ENCODE measurements around the gene HBP1. TPM values are rescaled to one million over a fixed set of nuclear protein-coding genes. Genes with fewer than 3 reads are reported as not detected.
"Not testable (repeated sequence)": the region's sequence is repeated elsewhere in the genome, so short reads cannot be mapped to it uniquely, and the experiment has no call there.

HBP1 gene
- total RNA-seq, 1 experiment from 2014 or later, result 52.7 TPM

- no peak for DNase-seq (ENCODE audit: low spot score)
These were observed 12.4 kb downstream of the HBP1 start for GRCh38 chr7:107181172-107181571.

- no peak for DNase-seq (ENCODE audit: low spot score)
These were observed 16.9 kb downstream of the HBP1 start for GRCh38 chr7:107185716-107186115.

DNA sequence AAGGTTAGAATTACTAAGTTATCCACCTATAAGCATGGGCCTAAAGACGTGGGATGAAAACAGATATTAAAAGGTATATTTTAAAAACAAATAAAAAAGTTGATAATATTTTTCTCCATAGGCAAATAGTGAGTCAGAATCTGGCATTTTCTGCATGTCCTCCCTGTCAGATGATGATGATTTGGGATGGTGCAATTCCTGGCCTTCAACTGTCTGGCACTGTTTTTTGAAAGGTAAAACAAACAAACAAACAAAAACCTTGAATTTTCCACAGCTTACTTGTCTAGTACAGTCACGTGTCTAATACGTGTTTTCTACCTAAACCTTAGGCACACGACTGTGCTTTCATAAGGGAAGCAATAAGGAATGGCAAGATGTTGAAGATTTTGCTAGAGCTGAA, 17.4 kb downstream of the HBP1 start:
- no peak for DNase-seq (ENCODE audit: low spot score)

- DNase-seq (ENCODE audit: low spot score), result no peak
These were observed 19.0 kb downstream of the HBP1 start for GRCh38 chr7:107187774-107188173.

- DNase-seq (ENCODE audit: low spot score), result no peak
These were observed 21.3 kb downstream of the HBP1 start for GRCh38 chr7:107190090-107190489.

GRCh38 chr7:107194052-107194451, 25.2 kb downstream of the HBP1 start:
- no peak for DNase-seq (ENCODE audit: low spot score)

DNA sequence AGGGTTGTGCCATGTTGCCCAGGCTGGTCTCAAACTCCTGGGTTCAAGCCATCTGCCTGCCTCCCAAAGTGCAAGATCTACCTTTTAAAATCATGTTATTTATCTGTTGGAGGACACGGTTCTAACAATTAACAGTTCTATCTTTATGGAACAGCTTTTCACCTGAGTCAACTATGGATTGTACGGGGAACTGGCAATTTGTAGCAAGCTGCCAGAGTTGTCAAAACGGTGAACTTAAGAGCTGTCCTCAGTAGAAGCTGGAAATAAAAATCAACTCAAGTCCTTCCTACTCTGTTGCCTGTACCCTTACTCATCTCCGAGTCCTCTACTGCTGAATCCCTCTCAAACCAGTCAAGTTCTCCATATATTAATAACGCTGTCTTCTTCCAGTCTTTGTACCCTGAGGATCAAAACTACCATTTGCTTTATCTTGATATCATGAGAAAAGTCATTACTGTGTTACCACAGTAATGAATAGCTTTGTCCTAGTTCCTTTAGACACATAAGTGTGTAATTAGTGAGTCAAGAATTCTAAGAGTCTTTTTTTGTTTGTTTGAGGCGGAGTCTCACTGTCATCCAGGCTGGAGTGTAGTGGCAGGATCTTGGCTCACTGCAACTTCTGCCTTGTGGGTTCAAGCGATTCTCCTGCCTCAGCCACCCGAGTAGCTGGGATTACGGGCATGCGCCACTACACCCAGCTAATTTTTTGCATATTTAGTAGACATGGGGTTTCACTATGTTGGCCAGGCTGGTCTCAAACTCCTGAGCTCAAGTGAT, 28.2 kb downstream of the HBP1 start:
- no peak for DNase-seq (ENCODE audit: low spot score)

GRCh38 chr7:107201795-107202450, 33.1 kb downstream of the HBP1 start:
- peak; percentile 38 for DNase-seq (ENCODE audit: low spot score)

- no peak for DNase-seq (ENCODE audit: low spot score)
These were observed 34.8 kb downstream of the HBP1 start for GRCh38 chr7:107203607-107204006.

- no peak for DNase-seq (ENCODE audit: low spot score)
These were observed 37.3 kb downstream of the HBP1 start for GRCh38 chr7:107206136-107206535.

DNA sequence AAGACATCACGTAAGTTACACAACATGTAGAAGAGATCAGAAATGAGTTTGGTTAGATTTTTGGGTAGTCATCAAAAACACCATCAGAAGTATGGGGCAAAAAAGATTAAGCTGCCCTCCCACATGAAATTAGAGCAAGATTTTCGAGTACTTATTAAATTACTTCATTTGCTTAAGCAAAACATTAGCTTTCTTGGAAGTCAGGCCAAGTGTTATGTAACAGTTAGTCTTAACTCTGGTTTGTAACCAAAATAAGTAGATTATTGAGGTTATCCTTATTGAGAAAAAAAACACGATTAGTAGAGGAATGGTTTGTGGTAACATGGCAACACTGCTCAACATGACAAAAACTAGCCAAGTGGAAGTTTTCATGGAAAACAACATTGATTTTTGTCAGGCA, 37.9 kb downstream of the HBP1 start:
- DNase-seq (ENCODE audit: low spot score), result no peak

GRCh38 chr7:107207459-107207858, 38.7 kb downstream of the HBP1 start:
- no peak for DNase-seq (ENCODE audit: low spot score)

DNA sequence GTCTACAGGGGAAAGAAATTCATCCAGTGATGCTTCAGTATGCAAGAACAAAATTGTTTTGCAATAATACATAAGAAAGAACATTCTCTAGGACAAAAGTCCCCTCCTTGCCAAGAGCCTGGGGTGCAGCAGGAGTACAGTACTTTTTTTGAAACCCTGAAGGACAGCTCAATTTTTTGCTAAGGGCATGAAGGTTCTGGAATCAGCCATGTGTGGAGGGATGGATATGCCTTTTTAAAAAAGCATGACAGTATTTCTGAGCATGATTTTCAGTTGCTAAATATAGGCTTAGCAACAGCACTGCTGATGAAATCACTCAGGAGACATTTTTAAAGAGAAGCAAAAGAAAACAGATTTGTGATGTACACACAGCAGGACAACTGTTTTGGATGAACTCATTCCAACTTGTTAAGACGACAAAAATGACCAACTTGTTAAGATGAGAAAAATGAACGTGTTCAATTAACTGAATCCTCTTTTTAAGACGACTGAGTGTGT, 39.3 kb downstream of the HBP1 start:
- DNase-seq (ENCODE audit: low spot score), result no peak

DNA sequence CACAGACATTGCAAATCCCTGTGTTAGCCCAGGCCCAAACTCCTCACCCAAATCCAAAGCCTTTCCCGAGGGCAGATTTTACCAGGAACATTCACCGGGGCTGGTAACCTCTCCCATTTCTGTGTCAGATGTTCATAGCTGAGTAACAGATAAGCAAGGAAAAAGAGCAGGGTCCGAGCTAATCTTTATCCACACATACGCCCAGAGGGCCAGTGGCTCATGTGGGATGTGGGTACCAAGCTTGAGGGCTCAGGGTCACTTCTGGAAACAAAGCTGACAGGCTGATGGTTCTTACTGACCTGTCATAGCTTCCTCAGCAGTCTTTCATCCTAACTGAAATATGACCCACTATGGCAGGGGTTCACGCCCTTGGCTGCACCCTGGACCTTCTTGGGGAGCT, 39.8 kb downstream of the HBP1 start:
- no peak for DNase-seq (ENCODE audit: low spot score)

DNA sequence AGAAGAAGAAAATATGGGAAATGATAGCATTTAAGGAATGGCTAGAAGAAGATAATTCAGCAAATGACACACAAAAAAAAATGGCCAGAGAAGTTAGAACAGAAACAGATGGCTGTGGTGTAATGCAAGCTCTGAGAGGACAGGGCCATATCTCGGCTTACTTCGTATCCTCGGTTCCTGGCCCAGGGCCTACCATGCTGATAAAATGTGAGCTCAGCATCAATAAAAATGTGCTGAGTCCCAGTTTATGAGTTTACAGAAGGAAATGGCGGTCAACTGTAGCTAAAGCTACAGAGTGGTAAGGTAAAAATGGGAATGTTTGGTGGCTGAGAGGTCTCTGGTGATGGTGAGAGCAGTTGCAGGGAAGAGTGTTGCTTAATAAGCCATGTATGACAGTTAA, 40.8 kb downstream of the HBP1 start:
- DNase-seq (ENCODE audit: low spot score), result no peak

GRCh38 chr7:107210400-107210799, 41.6 kb downstream of the HBP1 start:
- no peak for DNase-seq (ENCODE audit: low spot score)

GRCh38 chr7:107212725-107213124, 43.9 kb downstream of the HBP1 start:
- no peak for DNase-seq (ENCODE audit: low spot score)

GRCh38 chr7:107213193-107213788, 44.5 kb downstream of the HBP1 start:
- no peak for DNase-seq (ENCODE audit: low spot score)

DNA sequence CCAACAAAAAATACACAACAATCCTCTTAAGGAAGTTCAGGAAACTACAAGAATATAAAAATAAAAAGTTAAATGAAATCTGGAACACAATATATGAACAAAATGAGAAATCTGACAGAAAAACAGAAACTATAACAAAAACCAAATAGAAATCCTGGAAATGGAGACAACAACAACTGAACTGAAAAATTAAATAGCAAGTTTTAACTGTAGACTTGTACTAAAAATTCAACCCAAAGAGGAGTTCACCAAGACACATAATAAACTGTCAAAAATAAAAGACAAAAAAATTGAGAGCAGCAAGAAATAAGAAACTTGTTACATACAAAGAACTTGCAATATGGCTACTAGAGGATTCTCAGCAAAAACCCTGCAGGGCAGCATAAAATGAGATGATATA, 45.1 kb downstream of the HBP1 start:
- no peak for DNase-seq (ENCODE audit: low spot score)

- no peak for DNase-seq (ENCODE audit: low spot score)
These were observed 50.9 kb downstream of the HBP1 start for GRCh38 chr7:107219563-107220244.

DNA sequence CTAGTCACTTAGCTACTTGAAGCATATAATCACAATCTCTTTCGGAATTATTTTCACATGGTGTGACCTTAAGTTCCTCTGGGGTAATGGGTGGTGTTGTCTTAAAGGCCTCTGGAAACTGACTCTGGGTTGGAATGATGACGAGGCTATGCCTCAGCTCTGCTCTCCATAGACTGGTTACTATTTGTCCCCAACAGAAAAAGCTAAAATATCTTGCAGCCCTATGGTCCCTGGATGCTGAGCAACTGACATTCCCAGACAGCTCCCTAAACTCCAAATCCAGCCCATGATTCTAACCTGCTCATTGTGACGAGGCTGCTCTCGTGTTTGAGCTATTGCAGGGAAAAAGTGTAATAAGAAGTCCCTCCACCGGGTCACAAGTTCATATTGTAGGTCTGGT, 51.6 kb downstream of the HBP1 start:
- no peak for DNase-seq (ENCODE audit: low spot score)

- not testable (repeated sequence) for DNase-seq (ENCODE audit: low spot score)
These were observed 52.0 kb downstream of the HBP1 start for GRCh38 chr7:107220806-107221205.
